ENCODE measurements around the gene SLC4A3.

The SLC4A3 gene

DNA sequence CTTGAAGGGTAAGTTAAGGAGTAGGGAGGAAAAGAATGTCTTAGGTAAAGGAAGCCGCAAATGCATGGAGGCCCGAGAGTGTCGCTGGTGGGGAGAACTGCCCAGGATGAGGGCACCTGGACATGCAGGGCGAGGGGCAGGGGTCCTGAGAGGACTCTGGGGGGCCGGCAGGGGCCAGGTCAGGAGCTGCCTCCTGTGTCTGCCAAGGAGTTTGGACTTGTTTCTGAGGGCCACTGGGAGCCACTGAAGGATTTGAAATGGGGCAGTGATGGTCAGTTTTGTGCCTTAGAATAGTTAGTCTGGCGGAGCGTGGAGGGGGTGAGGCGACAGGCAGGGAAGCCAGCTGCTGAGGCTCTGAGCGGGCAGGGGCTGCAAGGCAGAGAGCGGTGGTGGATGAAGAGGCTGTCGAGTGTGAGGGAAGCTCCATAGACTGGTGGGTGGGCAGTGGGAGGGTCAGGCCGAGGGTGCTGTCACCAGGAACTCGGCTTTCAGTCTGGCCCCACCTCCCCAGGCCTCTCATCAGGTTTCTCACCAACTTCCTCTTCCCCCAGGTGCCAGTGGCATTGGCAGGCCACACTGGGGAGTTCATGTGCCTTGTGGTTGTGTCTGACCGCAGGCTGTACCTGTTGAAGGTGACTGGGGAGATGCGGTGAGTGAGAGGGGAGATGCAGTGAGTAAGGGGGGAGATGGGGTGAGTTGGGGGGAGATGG, 14.7 kb upstream of the SLC4A3 start:
- peak; percentile 21 for DNase-seq

- no peak for DNase-seq
These were observed 13.9 kb upstream of the SLC4A3 start for GRCh38 chr2:219613461-219614070.

GRCh38 chr2:219614076-219614860, 13.2 kb upstream of the SLC4A3 start:
- DNase-seq: no peak

DNA sequence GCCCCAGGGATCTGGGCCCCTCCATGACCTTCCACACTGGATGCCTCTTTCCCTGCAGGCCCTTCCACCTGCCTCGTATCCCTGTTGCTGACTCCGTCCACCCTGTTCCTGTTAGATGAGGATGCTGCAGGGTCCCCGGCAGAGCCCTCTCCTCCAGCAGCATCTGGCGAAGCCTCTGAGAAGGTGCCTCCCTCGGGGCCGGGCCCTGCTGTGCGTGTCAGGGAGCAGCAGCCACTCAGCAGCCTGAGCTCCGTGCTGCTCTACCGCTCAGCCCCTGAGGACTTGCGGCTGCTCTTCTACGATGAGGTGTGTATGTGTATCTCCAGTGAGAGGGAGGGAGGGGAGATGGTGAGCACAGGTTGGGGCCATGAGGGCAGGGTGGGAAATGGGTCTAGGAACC, 12.4 kb upstream of the SLC4A3 start:
- DNase-seq: no peak

- no peak for DNase-seq
These were observed 11.5 kb upstream of the SLC4A3 start for GRCh38 chr2:219615894-219616293.

DNA sequence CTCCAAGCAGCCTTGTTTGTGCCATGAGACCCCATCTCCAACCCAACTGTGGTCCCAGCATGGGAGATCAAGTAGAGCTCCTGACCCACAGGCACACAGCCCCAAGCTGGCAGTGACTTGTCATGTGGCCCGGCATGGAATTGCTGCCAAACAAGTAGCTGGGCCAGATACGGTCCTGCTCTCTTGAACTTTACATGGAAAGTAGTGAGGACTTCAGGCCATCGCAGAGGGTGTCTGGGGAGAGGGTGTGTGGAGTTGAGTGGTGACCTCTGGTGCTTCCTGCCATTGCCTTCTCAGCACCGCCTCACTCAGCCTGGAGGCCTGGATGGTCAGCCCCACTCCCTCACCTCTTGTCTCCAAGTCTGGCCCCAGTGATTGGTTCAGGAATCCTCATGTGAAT, 10.9 kb upstream of the SLC4A3 start:
- DNase-seq: no peak

- no peak for DNase-seq
These were observed 8.7 kb upstream of the SLC4A3 start for GRCh38 chr2:219618733-219619122.

- no peak for DNase-seq
These were observed 8.2 kb upstream of the SLC4A3 start for GRCh38 chr2:219619235-219619634.

GRCh38 chr2:219620546-219620945, 6.9 kb upstream of the SLC4A3 start:
- no peak for DNase-seq

GRCh38 chr2:219621935-219622334, 5.5 kb upstream of the SLC4A3 start:
- no peak for DNase-seq

- DNase-seq: no peak
These were observed 5.0 kb upstream of the SLC4A3 start for GRCh38 chr2:219622472-219622871.

- DNase-seq: no peak
These were observed 2.9 kb upstream of the SLC4A3 start for GRCh38 chr2:219624565-219624964.

DNA sequence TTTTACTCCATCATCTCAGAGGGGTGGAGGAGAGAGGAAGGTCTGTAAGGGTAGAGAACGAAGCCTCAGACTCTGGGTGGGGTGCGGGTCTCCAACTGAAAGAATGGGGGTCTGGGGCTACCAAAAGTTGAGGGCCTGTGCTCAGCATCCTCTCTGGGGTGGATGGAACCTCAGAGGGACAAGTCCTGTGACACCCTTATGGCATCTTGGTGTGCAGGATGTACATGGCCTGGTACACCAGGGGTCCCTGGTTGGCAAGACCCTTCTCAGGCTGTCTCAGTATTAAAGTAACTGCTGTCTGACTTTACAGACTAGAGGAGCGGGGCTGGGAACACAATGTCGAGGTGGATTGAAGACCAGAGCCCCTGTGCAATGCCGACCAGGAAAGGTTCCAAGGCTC, 2.3 kb upstream of the SLC4A3 start:
- DNase-seq: no peak

DNA sequence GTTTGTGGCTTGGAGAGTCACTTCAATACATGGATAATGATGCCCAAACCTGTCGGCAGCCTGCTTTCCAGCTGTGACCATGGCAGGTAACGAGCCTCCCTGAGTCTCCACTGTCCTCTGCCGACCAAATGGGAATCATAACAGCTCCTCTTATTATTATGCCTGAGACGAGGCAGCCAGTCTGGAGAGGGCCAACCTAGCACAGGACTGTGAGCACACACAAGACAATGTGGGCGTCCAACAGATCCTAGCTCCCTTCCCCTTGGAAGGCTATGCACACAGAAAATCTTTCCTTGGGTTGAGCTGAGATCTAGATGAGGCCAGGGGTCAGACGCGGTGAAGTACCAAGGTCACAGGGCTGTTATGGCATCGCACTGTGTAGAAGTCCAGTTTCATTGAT, 890 bp upstream of the SLC4A3 start:
- DNase-seq: no peak

DNA sequence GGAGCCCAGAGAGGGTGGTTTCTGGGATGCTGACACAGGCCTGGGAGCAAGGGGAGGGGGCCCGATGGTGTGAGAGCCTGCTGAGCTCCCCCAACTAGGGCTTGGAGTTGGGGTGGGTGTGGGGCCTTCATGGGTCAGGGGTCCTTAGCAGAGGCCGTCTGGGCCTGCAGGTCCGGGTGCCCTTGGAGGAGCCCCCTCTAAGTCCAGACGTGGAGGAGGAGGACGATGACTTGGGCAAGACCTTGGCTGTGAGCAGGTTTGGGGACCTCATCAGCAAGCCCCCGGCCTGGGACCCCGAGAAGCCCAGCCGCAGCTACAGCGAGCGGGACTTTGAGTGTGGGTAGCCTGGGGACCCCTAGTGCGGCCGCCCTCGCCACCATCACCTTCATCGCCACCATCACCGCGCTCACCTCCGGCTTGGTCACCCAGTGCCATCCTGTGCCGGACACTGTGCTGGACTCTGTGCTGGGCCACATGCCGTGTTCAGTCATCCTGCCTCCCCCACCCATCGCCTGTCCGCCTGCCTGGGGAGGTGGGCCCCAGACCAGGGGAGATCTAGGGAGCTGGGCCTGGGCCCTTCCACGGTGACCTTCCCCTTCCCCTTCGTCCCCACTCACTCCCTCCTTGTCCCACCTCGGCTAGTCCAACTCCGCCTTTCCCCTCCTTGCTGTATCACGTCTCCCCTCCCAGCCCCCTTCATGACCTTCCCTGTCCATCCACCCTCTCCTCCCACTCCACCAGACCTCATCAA, 980 bp downstream of the SLC4A3 start:
- DNase-seq: no peak

DNA sequence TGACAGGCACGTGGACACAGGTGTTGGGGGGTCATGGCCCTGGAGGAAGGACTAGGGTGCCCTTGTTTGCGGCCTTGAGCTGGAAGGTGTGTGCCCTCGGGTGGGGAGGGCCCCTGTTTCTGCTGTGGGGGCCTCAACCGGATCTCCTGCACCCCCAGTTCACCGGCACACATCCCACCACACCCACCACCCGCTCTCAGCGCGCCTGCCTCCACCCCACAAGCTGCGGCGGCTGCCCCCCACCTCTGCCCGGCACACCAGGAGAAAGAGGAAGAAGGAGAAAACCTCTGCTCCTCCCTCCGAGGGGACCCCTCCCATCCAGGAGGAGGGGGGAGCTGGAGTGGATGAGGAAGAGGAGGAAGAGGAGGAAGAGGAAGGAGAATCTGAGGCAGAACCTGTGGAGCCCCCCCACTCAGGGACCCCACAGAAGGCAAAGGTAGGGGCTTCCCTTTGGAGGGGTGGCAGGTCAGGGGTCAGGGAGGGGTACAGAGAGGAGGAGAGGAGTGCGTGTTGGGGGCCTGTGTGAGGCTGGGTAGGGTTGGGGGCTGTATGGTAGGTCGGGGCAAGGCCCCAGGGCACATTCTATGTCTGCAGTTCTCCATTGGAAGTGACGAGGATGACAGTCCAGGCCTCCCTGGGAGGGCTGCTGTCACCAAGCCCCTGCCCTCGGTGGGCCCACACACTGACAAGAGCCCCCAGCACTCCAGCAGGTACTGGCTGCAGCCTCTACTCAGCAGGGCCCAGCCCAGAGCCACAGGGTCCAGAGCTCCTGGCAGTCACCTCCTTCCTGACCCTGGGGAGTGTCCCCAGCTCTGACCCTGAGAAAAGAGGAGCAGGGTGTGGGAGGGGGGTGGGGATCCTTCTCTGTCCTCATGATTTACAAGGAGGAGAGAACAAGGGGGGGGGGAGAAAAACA, 1.8 kb downstream of the SLC4A3 start:
- no peak for DNase-seq

DNA sequence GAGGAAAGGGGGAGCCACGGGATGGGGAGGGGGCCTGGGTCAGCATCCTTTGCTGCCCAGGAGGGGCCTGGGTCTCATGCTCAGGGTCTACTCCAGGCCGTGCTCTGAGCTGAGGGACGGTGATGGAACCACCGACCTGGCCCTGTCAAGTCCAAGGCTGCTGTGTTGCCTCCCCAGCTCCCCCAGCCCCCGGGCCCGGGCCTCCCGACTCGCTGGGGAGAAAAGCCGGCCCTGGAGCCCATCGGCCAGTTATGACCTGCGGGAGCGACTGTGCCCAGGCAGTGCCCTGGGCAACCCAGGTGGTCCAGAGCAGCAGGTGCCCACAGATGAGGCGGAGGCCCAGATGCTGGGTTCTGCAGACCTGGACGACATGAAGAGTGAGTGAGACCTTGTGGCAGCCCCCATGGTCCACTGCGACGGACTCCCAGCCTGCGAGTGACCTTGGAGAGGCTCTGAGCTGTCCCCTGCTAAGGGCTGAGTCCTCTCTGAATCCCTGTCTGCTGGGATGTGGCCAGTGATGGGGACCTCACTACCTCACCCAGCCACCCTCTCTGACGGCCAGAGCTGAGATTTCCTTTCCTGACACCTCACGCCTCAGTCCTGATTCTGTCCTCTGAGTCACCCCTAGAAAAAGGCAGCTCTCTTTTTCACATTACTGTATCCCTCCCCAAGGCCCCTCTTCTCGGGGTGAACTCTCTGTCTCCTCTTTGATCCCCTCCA, 2.7 kb downstream of the SLC4A3 start:
- DNase-seq: no peak

- DNase-seq: no peak
These were observed 3.5 kb downstream of the SLC4A3 start for GRCh38 chr2:219630770-219631405.

- no peak for DNase-seq
These were observed 4.0 kb downstream of the SLC4A3 start for GRCh38 chr2:219631406-219631891.

DNA sequence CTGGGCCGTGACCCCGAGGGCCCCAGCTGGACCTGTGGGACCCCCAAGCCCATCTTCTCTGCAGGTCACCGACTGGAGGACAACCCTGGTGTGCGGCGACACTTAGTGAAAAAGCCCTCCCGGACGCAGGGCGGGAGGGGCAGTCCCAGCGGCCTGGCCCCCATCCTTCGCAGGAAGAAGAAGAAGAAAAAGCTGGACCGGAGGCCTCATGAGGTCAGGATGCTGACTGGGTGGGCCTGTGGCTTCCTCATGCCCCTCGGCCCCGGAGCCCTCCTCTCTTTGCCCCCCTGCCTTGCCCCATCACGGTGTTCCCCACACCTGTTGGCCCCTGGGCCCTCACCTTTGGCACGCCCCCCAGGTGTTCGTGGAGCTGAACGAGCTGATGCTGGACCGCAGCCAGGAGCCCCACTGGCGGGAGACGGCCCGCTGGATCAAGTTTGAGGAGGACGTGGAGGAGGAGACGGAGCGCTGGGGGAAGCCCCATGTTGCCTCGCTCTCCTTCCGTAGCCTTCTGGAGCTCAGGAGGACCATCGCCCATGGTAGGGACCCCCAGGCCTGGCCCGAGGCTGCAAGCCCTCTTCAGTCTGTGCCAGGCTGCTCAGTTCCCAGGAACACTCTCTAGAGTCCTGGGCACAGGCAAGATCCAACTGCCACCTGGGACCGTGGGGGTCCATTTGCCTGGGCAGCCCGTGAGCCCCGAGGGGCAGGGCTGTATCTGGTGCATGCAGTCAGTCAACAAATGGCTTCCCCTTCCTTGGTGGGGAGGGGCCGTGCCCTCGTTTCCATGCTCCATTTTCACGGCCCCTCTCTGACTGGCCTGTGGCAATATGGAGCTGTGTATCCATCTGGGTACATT, 4.7 kb downstream of the SLC4A3 start:
- DNase-seq: no peak

Data from CD4-positive, alpha-beta T cell treated with Interleukin-12 subunit alpha and Interleukin-12 subunit beta, for 1 hour (primary cell).